Prostate gland (tissue), 2 donors: ENCODE results near the gene SLK.

ENCODE experiments used
- POLR2A ChIP-seq: fragments of 450-650 bp; IDR thresholded peaks from one replicate; pipeline ENCODE4 v1.6.1; 2016; ENCODE audit warnings: antibody characterized with exemption, mild to moderate bottlenecking
- POLR2AphosphoS5 ChIP-seq: sonication (generic); formaldehyde crosslinking; IDR thresholded peaks from one replicate; pipeline ENCODE4 v1.6.1; 2017; ENCODE audit warnings: antibody characterized with exemption
- TF ChIP-seq, protein P1 (sequence below), 4 experiments: fragments of 200-600 bp in 2 of 4; fragments of 450-650 bp in 2 of 4; sonication (generic) in 2 of 4; IDR thresholded peaks; 1 replicate in 3 of 4; 2 replicates in 1 of 4; pipeline ENCODE4 v1.5.1; 2016 to 2019; ENCODE audit warnings: antibody characterized with exemption in 4 of 4, mild to moderate bottlenecking in 2 of 4, moderate library complexity in 2 of 4

DNA sequence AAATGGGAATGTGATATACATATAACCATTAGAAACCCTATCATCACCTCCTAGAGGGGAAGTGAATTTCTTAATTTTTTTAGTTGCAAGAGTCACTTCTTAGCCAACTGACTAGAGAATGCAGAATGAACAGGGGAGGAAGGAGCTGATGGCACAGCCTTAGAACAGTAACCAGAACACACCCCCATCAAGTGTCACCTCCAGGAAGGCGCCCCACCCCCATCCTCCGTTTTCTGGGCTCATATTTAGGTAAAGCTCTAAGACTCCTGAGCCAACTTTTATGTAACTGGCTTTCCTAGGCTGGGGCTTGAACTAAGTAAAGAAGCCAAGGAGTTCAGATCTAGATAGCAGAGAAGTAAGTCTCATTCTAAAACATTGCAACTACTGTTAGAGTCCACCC, 64.7 kb downstream of the SLK start:
- TF ChIP-seq, protein P1, sequence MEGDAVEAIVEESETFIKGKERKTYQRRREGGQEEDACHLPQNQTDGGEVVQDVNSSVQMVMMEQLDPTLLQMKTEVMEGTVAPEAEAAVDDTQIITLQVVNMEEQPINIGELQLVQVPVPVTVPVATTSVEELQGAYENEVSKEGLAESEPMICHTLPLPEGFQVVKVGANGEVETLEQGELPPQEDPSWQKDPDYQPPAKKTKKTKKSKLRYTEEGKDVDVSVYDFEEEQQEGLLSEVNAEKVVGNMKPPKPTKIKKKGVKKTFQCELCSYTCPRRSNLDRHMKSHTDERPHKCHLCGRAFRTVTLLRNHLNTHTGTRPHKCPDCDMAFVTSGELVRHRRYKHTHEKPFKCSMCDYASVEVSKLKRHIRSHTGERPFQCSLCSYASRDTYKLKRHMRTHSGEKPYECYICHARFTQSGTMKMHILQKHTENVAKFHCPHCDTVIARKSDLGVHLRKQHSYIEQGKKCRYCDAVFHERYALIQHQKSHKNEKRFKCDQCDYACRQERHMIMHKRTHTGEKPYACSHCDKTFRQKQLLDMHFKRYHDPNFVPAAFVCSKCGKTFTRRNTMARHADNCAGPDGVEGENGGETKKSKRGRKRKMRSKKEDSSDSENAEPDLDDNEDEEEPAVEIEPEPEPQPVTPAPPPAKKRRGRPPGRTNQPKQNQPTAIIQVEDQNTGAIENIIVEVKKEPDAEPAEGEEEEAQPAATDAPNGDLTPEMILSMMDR (IDR thresholded peaks at IDR 0.05): no peak
- no peak for TF ChIP-seq POLR2A
- no peak for TF ChIP-seq POLR2AphosphoS5
